ENCODE measurements around the gene RBMS3.
"Not testable (repeated sequence)": the region's sequence is repeated elsewhere in the genome, so short reads cannot be mapped to it uniquely, and the experiment has no call there.

RBMS3 gene

GRCh38 chr3:29339016-29339833, 58.4 kb downstream of the RBMS3 start:
- no peak for DNase-seq (ENCODE audit: low read depth in 2 of 2)

GRCh38 chr3:29344154-29344553, 63.3 kb downstream of the RBMS3 start:
- no peak for DNase-seq (ENCODE audit: low read depth in 2 of 2)

GRCh38 chr3:29344935-29345334, 64.1 kb downstream of the RBMS3 start:
- DNase-seq (ENCODE audit: low read depth in 2 of 2), result no peak

GRCh38 chr3:29345516-29346300, 64.8 kb downstream of the RBMS3 start:
- no peak for DNase-seq (ENCODE audit: low read depth in 2 of 2)

- DNase-seq (ENCODE audit: low read depth in 2 of 2), result no peak
Observed at GRCh38 chr3:29346828-29347227, 66.0 kb downstream of the RBMS3 start.

- no peak for DNase-seq (ENCODE audit: low read depth in 2 of 2)
Observed at GRCh38 chr3:29347412-29347811, 66.5 kb downstream of the RBMS3 start.

- no peak for DNase-seq (ENCODE audit: low read depth in 2 of 2)
Observed at GRCh38 chr3:29348316-29348715, 67.4 kb downstream of the RBMS3 start.

- DNase-seq (ENCODE audit: low read depth in 2 of 2), result no peak
Observed at GRCh38 chr3:29349049-29349448, 68.2 kb downstream of the RBMS3 start.

- DNase-seq (ENCODE audit: low read depth in 2 of 2), result no peak
Observed at GRCh38 chr3:29353807-29354206, 72.9 kb downstream of the RBMS3 start.

GRCh38 chr3:29354894-29355293, 74.0 kb downstream of the RBMS3 start:
- no peak for DNase-seq (ENCODE audit: low read depth in 2 of 2)

- DNase-seq (ENCODE audit: low read depth in 2 of 2), result no peak
Observed at GRCh38 chr3:29356062-29356461, 75.2 kb downstream of the RBMS3 start.

- not testable (repeated sequence) for DNase-seq (ENCODE audit: low read depth in 2 of 2)
Observed at GRCh38 chr3:29360289-29360688, 79.4 kb downstream of the RBMS3 start.

GRCh38 chr3:29363110-29363509, 82.2 kb downstream of the RBMS3 start:
- DNase-seq (ENCODE audit: low read depth in 2 of 2), result no peak

GRCh38 chr3:29370021-29370420, 89.2 kb downstream of the RBMS3 start:
- no peak for DNase-seq (ENCODE audit: low read depth in 2 of 2)

- no peak for DNase-seq (ENCODE audit: low read depth in 2 of 2)
Observed at GRCh38 chr3:29370476-29371420, 89.9 kb downstream of the RBMS3 start.

- no peak for DNase-seq (ENCODE audit: low read depth in 2 of 2)
Observed at GRCh38 chr3:29373131-29373680, 92.3 kb downstream of the RBMS3 start.

- DNase-seq (ENCODE audit: low read depth in 2 of 2), result no peak
Observed at GRCh38 chr3:29374226-29374625, 93.4 kb downstream of the RBMS3 start.

- no peak for DNase-seq (ENCODE audit: low read depth in 2 of 2)
Observed at GRCh38 chr3:29379097-29379496, 98.2 kb downstream of the RBMS3 start.

- no peak for DNase-seq (ENCODE audit: low read depth in 2 of 2)
Observed at GRCh38 chr3:29381595-29381994, 100.7 kb downstream of the RBMS3 start.

GRCh38 chr3:29382409-29382808, 101.5 kb downstream of the RBMS3 start:
- no peak for DNase-seq (ENCODE audit: low read depth in 2 of 2)

- no peak for DNase-seq (ENCODE audit: low read depth in 2 of 2)
Observed at GRCh38 chr3:29382845-29383244, 102.0 kb downstream of the RBMS3 start.

GRCh38 chr3:29384640-29385039, 103.8 kb downstream of the RBMS3 start:
- DNase-seq (ENCODE audit: low read depth in 2 of 2), result no peak
